ENCODE measurements around the gene SPATA13.
A peak's percentile ranks its signal among the peaks of the same experiment; 100 is the strongest.

Gene SPATA13

DNA sequence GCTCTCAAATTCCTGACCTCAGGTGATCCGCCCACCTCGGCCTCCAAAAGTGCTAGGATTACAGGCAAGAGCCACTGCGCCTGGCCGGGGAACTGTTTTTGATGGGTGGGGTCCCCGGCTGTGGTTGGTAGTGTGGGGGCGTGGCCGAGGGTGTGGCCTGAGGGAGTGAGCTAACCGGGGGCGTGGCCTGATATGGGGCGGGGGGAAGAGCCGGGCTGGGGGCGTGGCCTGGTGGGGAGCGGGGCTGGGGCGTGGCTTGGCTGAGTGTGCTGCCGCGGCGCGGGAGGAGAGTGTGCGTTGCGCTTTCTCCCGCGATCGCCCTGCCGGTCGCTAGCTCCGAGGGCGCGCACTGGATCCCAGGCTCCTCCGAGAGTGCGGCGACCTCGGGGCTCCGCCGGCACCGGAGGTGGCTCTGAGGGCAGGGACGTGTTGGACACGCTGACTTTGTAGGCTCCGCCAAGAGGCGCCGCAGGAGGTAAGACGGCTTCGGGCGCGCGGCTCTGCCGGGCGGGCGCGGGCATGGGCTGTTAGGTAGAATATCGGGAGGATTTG, at the start of gene SPATA13:
SPATA13 (plus strand) TSS at position 263 of the 552 bp plus-strand sequence. CDS start 62,210 bp downstream, outside the sequence.
- TF ChIP-seq ARNTL (CRISPR knock-in tag; IDR thresholded peaks at IDR 0.05; ENCODE audit: borderline replicate concordance, low read depth) (no peak), RARB (CRISPR knock-in tag; IDR thresholded peaks at IDR 0.05) (no peak), PPARA (CRISPR knock-in tag; IDR thresholded peaks at IDR 0.05; ENCODE audit: borderline replicate concordance) (no peak), CSDC2 (CRISPR knock-in tag; IDR thresholded peaks at IDR 0.05) (no peak), ZNF565 (CRISPR knock-in tag; conservative IDR thresholded peaks at IDR 0.05; ENCODE audit: low read depth) (no peak), TOX (CRISPR knock-in tag; IDR thresholded peaks at IDR 0.05; ENCODE audit: borderline replicate concordance) (no peak), SNAI2 (CRISPR knock-in tag; IDR thresholded peaks at IDR 0.05) (no peak), TCF4 (CRISPR knock-in tag; IDR thresholded peaks at IDR 0.05; ENCODE audit: borderline replicate concordance) (no peak), GLIS3 (CRISPR knock-in tag; IDR thresholded peaks at IDR 0.05) (no peak), ZFP3 (CRISPR knock-in tag; IDR thresholded peaks at IDR 0.05) (no peak), OSR1 (CRISPR knock-in tag; IDR thresholded peaks at IDR 0.05) (no peak), ZFP30 (CRISPR knock-in tag; IDR thresholded peaks at IDR 0.05) (no peak), ZNF70 (CRISPR knock-in tag; IDR thresholded peaks at IDR 0.05) (no peak), BACH2 (CRISPR knock-in tag; IDR thresholded peaks at IDR 0.05; ENCODE audit: borderline replicate concordance) (no peak)
- TF ChIP-seq, protein P1, sequence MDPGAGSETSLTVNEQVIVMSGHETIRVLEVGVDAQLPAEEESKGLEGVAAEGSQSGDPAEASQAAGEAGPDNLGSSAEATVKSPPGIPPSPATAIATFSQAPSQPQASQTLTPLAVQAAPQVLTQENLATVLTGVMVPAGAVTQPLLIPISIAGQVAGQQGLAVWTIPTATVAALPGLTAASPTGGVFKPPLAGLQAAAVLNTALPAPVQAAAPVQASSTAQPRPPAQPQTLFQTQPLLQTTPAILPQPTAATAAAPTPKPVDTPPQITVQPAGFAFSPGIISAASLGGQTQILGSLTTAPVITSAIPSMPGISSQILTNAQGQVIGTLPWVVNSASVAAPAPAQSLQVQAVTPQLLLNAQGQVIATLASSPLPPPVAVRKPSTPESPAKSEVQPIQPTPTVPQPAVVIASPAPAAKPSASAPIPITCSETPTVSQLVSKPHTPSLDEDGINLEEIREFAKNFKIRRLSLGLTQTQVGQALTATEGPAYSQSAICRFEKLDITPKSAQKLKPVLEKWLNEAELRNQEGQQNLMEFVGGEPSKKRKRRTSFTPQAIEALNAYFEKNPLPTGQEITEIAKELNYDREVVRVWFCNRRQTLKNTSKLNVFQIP (CRISPR knock-in tag; IDR thresholded peaks at IDR 0.05; ENCODE audit: borderline replicate concordance, low read depth), result no peak
- TF ChIP-seq, protein P2, sequence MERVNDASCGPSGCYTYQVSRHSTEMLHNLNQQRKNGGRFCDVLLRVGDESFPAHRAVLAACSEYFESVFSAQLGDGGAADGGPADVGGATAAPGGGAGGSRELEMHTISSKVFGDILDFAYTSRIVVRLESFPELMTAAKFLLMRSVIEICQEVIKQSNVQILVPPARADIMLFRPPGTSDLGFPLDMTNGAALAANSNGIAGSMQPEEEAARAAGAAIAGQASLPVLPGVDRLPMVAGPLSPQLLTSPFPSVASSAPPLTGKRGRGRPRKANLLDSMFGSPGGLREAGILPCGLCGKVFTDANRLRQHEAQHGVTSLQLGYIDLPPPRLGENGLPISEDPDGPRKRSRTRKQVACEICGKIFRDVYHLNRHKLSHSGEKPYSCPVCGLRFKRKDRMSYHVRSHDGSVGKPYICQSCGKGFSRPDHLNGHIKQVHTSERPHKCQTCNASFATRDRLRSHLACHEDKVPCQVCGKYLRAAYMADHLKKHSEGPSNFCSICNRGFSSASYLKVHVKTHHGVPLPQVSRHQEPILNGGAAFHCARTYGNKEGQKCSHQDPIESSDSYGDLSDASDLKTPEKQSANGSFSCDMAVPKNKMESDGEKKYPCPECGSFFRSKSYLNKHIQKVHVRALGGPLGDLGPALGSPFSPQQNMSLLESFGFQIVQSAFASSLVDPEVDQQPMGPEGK (CRISPR knock-in tag; IDR thresholded peaks at IDR 0.05; ENCODE audit: borderline replicate concordance), result no peak
- TF ChIP-seq, protein P3, sequence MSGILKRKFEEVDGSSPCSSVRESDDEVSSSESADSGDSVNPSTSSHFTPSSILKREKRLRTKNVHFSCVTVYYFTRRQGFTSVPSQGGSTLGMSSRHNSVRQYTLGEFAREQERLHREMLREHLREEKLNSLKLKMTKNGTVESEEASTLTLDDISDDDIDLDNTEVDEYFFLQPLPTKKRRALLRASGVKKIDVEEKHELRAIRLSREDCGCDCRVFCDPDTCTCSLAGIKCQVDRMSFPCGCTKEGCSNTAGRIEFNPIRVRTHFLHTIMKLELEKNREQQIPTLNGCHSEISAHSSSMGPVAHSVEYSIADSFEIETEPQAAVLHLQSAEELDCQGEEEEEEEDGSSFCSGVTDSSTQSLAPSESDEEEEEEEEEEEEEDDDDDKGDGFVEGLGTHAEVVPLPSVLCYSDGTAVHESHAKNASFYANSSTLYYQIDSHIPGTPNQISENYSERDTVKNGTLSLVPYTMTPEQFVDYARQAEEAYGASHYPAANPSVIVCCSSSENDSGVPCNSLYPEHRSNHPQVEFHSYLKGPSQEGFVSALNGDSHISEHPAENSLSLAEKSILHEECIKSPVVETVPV (CRISPR knock-in tag; IDR thresholded peaks at IDR 0.05), result no peak
- TF ChIP-seq, protein P4, sequence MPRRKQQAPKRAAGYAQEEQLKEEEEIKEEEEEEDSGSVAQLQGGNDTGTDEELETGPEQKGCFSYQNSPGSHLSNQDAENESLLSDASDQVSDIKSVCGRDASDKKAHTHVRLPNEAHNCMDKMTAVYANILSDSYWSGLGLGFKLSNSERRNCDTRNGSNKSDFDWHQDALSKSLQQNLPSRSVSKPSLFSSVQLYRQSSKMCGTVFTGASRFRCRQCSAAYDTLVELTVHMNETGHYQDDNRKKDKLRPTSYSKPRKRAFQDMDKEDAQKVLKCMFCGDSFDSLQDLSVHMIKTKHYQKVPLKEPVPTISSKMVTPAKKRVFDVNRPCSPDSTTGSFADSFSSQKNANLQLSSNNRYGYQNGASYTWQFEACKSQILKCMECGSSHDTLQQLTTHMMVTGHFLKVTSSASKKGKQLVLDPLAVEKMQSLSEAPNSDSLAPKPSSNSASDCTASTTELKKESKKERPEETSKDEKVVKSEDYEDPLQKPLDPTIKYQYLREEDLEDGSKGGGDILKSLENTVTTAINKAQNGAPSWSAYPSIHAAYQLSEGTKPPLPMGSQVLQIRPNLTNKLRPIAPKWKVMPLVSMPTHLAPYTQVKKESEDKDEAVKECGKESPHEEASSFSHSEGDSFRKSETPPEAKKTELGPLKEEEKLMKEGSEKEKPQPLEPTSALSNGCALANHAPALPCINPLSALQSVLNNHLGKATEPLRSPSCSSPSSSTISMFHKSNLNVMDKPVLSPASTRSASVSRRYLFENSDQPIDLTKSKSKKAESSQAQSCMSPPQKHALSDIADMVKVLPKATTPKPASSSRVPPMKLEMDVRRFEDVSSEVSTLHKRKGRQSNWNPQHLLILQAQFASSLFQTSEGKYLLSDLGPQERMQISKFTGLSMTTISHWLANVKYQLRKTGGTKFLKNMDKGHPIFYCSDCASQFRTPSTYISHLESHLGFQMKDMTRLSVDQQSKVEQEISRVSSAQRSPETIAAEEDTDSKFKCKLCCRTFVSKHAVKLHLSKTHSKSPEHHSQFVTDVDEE (CRISPR knock-in tag; IDR thresholded peaks at IDR 0.05), result no peak
- TF ChIP-seq, protein P5, sequence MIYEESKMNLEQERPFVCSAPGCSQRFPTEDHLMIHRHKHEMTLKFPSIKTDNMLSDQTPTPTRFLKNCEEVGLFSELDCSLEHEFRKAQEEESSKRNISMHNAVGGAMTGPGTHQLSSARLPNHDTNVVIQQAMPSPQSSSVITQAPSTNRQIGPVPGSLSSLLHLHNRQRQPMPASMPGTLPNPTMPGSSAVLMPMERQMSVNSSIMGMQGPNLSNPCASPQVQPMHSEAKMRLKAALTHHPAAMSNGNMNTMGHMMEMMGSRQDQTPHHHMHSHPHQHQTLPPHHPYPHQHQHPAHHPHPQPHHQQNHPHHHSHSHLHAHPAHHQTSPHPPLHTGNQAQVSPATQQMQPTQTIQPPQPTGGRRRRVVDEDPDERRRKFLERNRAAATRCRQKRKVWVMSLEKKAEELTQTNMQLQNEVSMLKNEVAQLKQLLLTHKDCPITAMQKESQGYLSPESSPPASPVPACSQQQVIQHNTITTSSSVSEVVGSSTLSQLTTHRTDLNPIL (CRISPR knock-in tag; IDR thresholded peaks at IDR 0.05; ENCODE audit: low read depth), result no peak
- peak; percentile 91 for ATAC-seq

DNA sequence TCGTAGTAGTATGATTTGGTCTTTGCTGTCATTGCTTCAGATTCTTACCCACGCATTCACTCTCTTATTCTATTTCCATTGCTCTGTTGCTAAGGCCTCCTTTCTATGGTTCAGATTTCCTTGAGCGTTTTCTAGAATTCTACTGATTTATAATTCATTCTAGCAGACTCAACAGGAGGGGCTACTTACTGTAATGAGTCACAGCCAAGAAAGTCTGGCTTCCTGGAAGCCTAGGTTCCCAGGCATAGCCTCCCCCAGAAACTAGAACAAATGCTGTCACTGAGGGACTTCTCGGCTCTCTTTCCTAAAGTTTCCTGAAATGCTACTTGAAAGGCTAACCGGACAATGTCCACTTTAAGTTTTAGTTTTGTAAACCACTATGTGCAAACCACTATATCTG, 47.7 kb upstream of the SPATA13 start:
- peak; percentile 25; the same call in 1 of the 3 replicates for ATAC-seq
- no peak for TF ChIP-seq CSDC2 (CRISPR knock-in tag; IDR thresholded peaks at IDR 0.05)

DNA sequence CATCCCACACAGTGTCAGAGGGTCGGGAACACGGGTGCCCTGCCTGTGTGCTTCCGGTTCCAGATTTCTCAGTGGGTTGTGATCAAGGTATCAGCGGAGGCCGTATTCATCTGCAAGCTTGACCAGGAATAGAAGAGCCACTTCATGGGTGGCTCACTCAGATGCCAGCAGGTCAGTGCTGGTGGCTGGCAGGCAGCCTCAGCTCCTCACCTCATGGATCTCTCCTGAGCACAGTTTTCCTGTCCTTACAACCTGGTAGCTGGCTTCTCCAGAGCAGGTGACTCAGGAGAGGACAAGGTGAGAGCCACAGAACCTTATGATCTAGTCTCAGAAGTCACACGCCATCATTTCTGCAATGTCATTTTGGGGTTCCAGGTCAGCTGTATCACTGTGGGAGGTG, 44.8 kb upstream of the SPATA13 start:
- no peak for ATAC-seq
- TF ChIP-seq ARNTL (CRISPR knock-in tag; IDR thresholded peaks at IDR 0.05; ENCODE audit: borderline replicate concordance, low read depth) (no peak), BACH2 (CRISPR knock-in tag; IDR thresholded peaks at IDR 0.05; ENCODE audit: borderline replicate concordance) (no peak), ISL1 (CRISPR knock-in tag; IDR thresholded peaks at IDR 0.05) (no peak), ZNF70 (CRISPR knock-in tag; IDR thresholded peaks at IDR 0.05) (no peak), ZFP3 (CRISPR knock-in tag; IDR thresholded peaks at IDR 0.05) (no peak), RARB (CRISPR knock-in tag; IDR thresholded peaks at IDR 0.05) (no peak), ESRRG (CRISPR knock-in tag; IDR thresholded peaks at IDR 0.05) (no peak), OSR1 (CRISPR knock-in tag; IDR thresholded peaks at IDR 0.05) (no peak), TCF4 (CRISPR knock-in tag; IDR thresholded peaks at IDR 0.05; ENCODE audit: borderline replicate concordance) (no peak), ZNF8 (CRISPR knock-in tag; IDR thresholded peaks at IDR 0.05) (no peak), SNAI2 (CRISPR knock-in tag; IDR thresholded peaks at IDR 0.05) (no peak), TOX (CRISPR knock-in tag; IDR thresholded peaks at IDR 0.05; ENCODE audit: borderline replicate concordance) (no peak)
- TF ChIP-seq, protein P3 (CRISPR knock-in tag; IDR thresholded peaks at IDR 0.05), result no peak
- TF ChIP-seq, protein P5 (CRISPR knock-in tag; IDR thresholded peaks at IDR 0.05; ENCODE audit: low read depth), result no peak

Data from SK-N-SH treated with all-trans-retinoic acid at 6 μM for 48 hours (cell line).